PFSK-1 (cell line): Measurements from ENCODE around the gene KRTAP19-6.

ENCODE experiments used
- REST ChIP-seq, 2 experiments: IDR thresholded peaks; 2 replicates each; pipeline versions ENCODE4 v1.6.1 to v1.8.0; 2011 to 2012; ENCODE audit warnings: low read depth in 2 of 2, low read length in 2 of 2, control low read depth in 1 of 2, inconsistent platforms in 1 of 2, mild to moderate bottlenecking in 1 of 2, moderate library complexity in 1 of 2; ENCODE audit not compliant: insufficient read depth in 1 of 2
- SIN3A ChIP-seq: IDR thresholded peaks from 2 replicates; pipeline ENCODE4 v1.6.1; 2012; ENCODE audit warnings: mild to moderate bottlenecking, low read length, moderate library complexity, borderline replicate concordance; ENCODE audit not compliant: insufficient read depth
- TAF1 ChIP-seq: IDR thresholded peaks from 2 replicates; pipeline ENCODE4 v1.6.1; 2012; ENCODE audit warnings: low read length, control low read depth, borderline replicate concordance; ENCODE audit not compliant: insufficient read depth

GRCh38 chr21:30582870-30583269 lies 41.2 kb upstream of the KRTAP19-6 start:
- TF ChIP-seq TAF1 (no peak), SIN3A (no peak), REST (IDR thresholded peaks at IDR 0.05; ENCODE audit: insufficient read depth in 1 of 2, low read depth in 2 of 2, low read length in 2 of 2) (no peak)
